ENCODE results near the gene KIF26A.

GRCh38 chr14:104152686-104153393 lies 14.5 kb downstream of the KIF26A start:
- TF ChIP-seq CTCF (IDR thresholded peaks at IDR 0.05; ENCODE audit: low read length) (no peak), EZH2 (IDR thresholded peaks at IDR 0.05; ENCODE audit: borderline replicate concordance, low read length) (no peak)

All from OCI-LY1 (cell line).